Neural progenitor cell (in vitro differentiated cells): ENCODE results near the gene RRAGD. TPM values are rescaled to one million over a fixed set of nuclear protein-coding genes. Genes with fewer than 3 reads are reported as not detected.

ENCODE experiments used
- DNase-seq: peaks from one replicate; pipeline ENCODE4 v3.0.0-alpha.2; 2016; ENCODE audit warnings: low spot score
- H2AFZ ChIP-seq: fragments of 200-600 bp; sonication (generic); replicated peaks from 2 replicates; pipeline ENCODE4 v1.6.1; 2016; ENCODE audit warnings: antibody characterized with exemption
- H3F3A ChIP-seq: fragments of 200-600 bp; sonication (generic); 2 replicates; pipeline ENCODE4 v1.6.1; 2016; ENCODE audit warnings: antibody characterized with exemption, low read depth
- H3K27ac ChIP-seq: fragments of 200-600 bp; sonication (generic); 2 replicates; pipeline ENCODE4 v1.5.1; 2016; ENCODE audit warnings: mild to moderate bottlenecking
- H3K27me3 ChIP-seq: fragments of 200-600 bp; sonication (generic); 2 replicates; pipeline ENCODE4 v1.6.1; 2016; ENCODE audit warnings: mild to moderate bottlenecking, moderate library complexity
- H3K36me3 ChIP-seq: fragments of 200-600 bp; sonication (generic); 2 replicates; pipeline ENCODE4 v1.5.1; 2016
- H3K4me1 ChIP-seq: fragments of 200-600 bp; sonication (generic); 2 replicates; pipeline ENCODE4 v1.6.1; 2016; ENCODE audit warnings: mixed run types
- H3K4me2 ChIP-seq: fragments of 200-600 bp; sonication (generic); 2 replicates; pipeline ENCODE4 v1.6.1; 2016
- H3K4me3 ChIP-seq: fragments of 200-600 bp; sonication (generic); 2 replicates; pipeline ENCODE4 v1.5.1; 2016
- H3K79me2 ChIP-seq: fragments of 200-600 bp; sonication (generic); 2 replicates; pipeline ENCODE4 v1.6.1; 2016; ENCODE audit warnings: low read depth
- H3K9ac ChIP-seq: fragments of 200-600 bp; sonication (generic); 2 replicates; pipeline ENCODE4 v1.6.1; 2016
- H3K9me3 ChIP-seq: fragments of 200-600 bp; sonication (generic); 2 replicates; pipeline ENCODE4 v1.5.1; 2016; ENCODE audit warnings: low read depth
- H4K20me1 ChIP-seq: fragments of 200-600 bp; sonication (generic); 2 replicates; pipeline ENCODE4 v1.6.1; 2016; ENCODE audit warnings: low read depth
- H3K27ac Mint-ChIP-seq: 3 replicates; pipeline ENCODE4 v1.8.0; 2021; ENCODE audit warnings: mixed read lengths
- H3K27me3 Mint-ChIP-seq: 2 replicates; pipeline ENCODE4 v1.8.0; 2022; ENCODE audit warnings: low read depth, mild to moderate bottlenecking, inconsistent platforms, moderate library complexity, mixed read lengths; ENCODE audit not compliant: insufficient read depth
- H3K36me3 Mint-ChIP-seq: 3 replicates; pipeline ENCODE4 v1.8.0; 2021; ENCODE audit warnings: mixed read lengths
- H3K4me1 Mint-ChIP-seq: 3 replicates; pipeline ENCODE4 v1.8.0; 2021; ENCODE audit warnings: mixed read lengths
- H3K4me3 Mint-ChIP-seq: 3 replicates; pipeline ENCODE4 v1.8.0; 2021; ENCODE audit warnings: mild to moderate bottlenecking, moderate library complexity, mixed read lengths
- H3K9me3 Mint-ChIP-seq: 3 replicates; pipeline ENCODE4 v1.8.0; 2020; ENCODE audit warnings: mixed read lengths
- CTCF ChIP-seq: fragments of 200-600 bp; sonication (generic); IDR thresholded peaks from 2 replicates; pipeline ENCODE4 v1.5.1; 2017; ENCODE audit warnings: antibody characterized with exemption, mild to moderate bottlenecking
- EZH2 ChIP-seq: fragments of 200-600 bp; sonication (generic); IDR thresholded peaks from 2 replicates; pipeline ENCODE4 v1.6.1; 2017; ENCODE audit warnings: antibody characterized with exemption, mild to moderate bottlenecking, moderate library complexity
- EZH2phosphoT487 ChIP-seq: fragments of 200-600 bp; sonication (generic); IDR thresholded peaks from 2 replicates; pipeline ENCODE4 v1.6.1; 2017; ENCODE audit warnings: antibody characterized with exemption
- total RNA-seq: library from RNA; depleted of rRNA; stranded (reverse); fragments of >200 nt; gene quantifications from 2 replicates; pipeline ENCODE4 v1.2.3, GENCODE V29; 2015; ENCODE audit warnings: low replicate concordance

RRAGD gene
- total RNA-seq, 1 donor from 2014 or later = 20.7 TPM

GRCh38 chr6:89439014-89439413, 26.9 kb upstream of the RRAGD start:
- Mint-ChIP-seq H3K36me3 (peaks cover 7% of the 10 kb centered on the region), H3K4me3 (no peak overlapping the region), H3K4me1 (peaks cover 25% of the 10 kb centered on the region), H3K27me3 (peaks cover 4% of the 10 kb centered on the region), H3K9me3 (peaks cover 6% of the 10 kb centered on the region), H3K27ac (no peak overlapping the region)
- DNase-seq = no peak
- Histone ChIP-seq H3K4me2 (no peak overlapping the region), H3K9ac (no peak overlapping the region), H4K20me1 (peaks cover 5% of the 10 kb centered on the region), H3K27ac (no peak overlapping the region), H3K79me2 (peaks cover 26% of the 10 kb centered on the region), H3K4me3 (no peak overlapping the region), H2AFZ (no peak overlapping the region), H3K4me1 (peaks cover 21% of the 10 kb centered on the region), H3K27me3 (no peaks in the 10 kb centered on the region), H3K36me3 (no peaks in the 10 kb centered on the region), H3F3A (peaks cover 13% of the 10 kb centered on the region), H3K9me3 (no peaks in the 10 kb centered on the region)
- no peak for TF ChIP-seq CTCF
- TF ChIP-seq EZH2phosphoT487 = no peak
- no peak for TF ChIP-seq EZH2

GRCh38 chr6:89438248-89438647, 26.2 kb upstream of the RRAGD start:
- Histone ChIP-seq H3K79me2 (peaks cover 29% of the 10 kb centered on the region), H3K9ac (no peak overlapping the region), H3K27me3 (no peaks in the 10 kb centered on the region), H3K9me3 (no peaks in the 10 kb centered on the region), H3F3A (peaks cover 13% of the 10 kb centered on the region), H4K20me1 (peaks cover 5% of the 10 kb centered on the region), H3K27ac (no peak overlapping the region), H3K4me2 (no peak overlapping the region), H3K36me3 (no peaks in the 10 kb centered on the region), H3K4me3 (no peak overlapping the region), H2AFZ (no peak overlapping the region), H3K4me1 (peaks cover 21% of the 10 kb centered on the region)
- peaks cover 28% of the 10 kb centered on the region for H3K4me1 Mint-ChIP-seq
- TF ChIP-seq EZH2phosphoT487 (no peak), CTCF (no peak), EZH2 (no peak)
- no peak overlapping the region for H3K4me3 Mint-ChIP-seq
- no peak overlapping the region for H3K27ac Mint-ChIP-seq
- peaks cover 8% of the 10 kb centered on the region for H3K36me3 Mint-ChIP-seq
- no peak for DNase-seq
- H3K27me3 Mint-ChIP-seq = peaks cover 4% of the 10 kb centered on the region
- H3K9me3 Mint-ChIP-seq = peaks cover 6% of the 10 kb centered on the region

GRCh38 chr6:89436226-89436625, 24.2 kb upstream of the RRAGD start:
- Histone ChIP-seq H2AFZ (no peak overlapping the region), H3K36me3 (no peaks in the 10 kb centered on the region), H3K4me1 (peaks cover 21% of the 10 kb centered on the region), H3F3A (peaks cover 13% of the 10 kb centered on the region), H3K9ac (no peak overlapping the region), H3K4me3 (no peak overlapping the region), H3K4me2 (peak overlapping the region; percentile 43), H3K9me3 (no peaks in the 10 kb centered on the region), H4K20me1 (peaks cover 5% of the 10 kb centered on the region), H3K27ac (no peak overlapping the region), H3K27me3 (peaks cover 7% of the 10 kb centered on the region), H3K79me2 (peaks cover 29% of the 10 kb centered on the region)
- no peak overlapping the region for H3K4me3 Mint-ChIP-seq
- peaks cover 4% of the 10 kb centered on the region for H3K9me3 Mint-ChIP-seq
- peaks cover 8% of the 10 kb centered on the region for H3K36me3 Mint-ChIP-seq
- H3K27ac Mint-ChIP-seq = no peak overlapping the region
- DNase-seq = no peak
- peaks cover 28% of the 10 kb centered on the region for H3K4me1 Mint-ChIP-seq
- TF ChIP-seq CTCF (no peak), EZH2phosphoT487 (no peak), EZH2 (no peak)
- H3K27me3 Mint-ChIP-seq = peaks cover 4% of the 10 kb centered on the region
